ENCODE measurements around the gene DIAPH1.

DIAPH1 gene

DNA sequence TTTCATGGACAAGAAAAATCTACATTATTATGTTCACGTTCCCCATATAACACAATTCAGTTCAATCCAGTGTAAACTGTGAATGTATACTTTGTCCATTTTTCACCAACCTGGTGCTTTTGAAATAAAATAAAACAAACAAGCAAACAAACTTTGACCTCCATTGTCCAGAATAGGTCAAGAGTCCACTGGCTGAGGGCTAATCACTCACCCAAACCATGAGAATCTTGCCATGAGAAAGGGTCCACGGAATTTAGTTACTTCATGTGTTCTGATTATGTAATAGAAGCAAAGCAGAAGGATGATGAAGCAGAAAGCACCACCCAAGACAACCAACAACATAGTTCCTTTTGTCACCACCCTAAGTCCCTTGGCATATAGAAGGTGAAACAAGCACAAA, 28.7 kb downstream of the DIAPH1 start:
- Mint-ChIP-seq H3K27ac (peak overlapping the region; percentile 33), H3K4me3 (no peak overlapping the region), H3K27me3 (no peaks in the 10 kb centered on the region), H3K36me3 (ENCODE audit: low read depth) (peaks cover 55% of the 10 kb centered on the region), H3K4me1 (ENCODE audit: low read depth) (peaks cover 66% of the 10 kb centered on the region), H3K9me3 (no peaks in the 10 kb centered on the region)
- intact Hi-C loops (cut with micrococcal nuclease) = loop anchor here (5.0 kb wide), 1 partner anchor 42 kb away; no protein-coding TSS in a partner anchor

- Mint-ChIP-seq H3K4me3 (no peak overlapping the region), H3K9me3 (no peaks in the 10 kb centered on the region), H3K4me1 (ENCODE audit: low read depth) (peaks cover 70% of the 10 kb centered on the region), H3K27me3 (no peaks in the 10 kb centered on the region), H3K27ac (no peak overlapping the region), H3K36me3 (ENCODE audit: low read depth) (peaks cover 76% of the 10 kb centered on the region)
- intact Hi-C loops (cut with micrococcal nuclease) = no loop called here
These were observed 32.6 kb downstream of the DIAPH1 start for GRCh38 chr5:141586246-141586645.

DNA sequence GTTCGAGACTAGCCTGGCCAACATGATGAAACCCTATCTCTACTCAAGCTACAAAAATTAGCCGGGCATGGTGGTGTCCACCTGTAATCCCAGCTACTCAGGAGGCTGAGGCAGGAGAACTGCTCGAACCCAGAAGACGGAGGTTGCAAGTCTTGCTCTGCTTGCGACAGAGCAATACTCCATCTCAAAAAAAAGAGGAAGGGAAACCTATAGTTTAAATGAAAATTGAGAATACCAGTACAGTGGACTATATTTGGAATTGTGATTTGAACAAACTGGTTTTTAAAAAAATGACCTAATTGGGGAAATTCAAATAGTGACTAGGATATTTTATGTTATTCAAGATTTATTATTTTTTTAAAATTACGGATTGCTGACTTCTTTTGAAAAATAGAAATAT, 33.2 kb downstream of the DIAPH1 start:
- Mint-ChIP-seq H3K27ac (no peak overlapping the region), H3K36me3 (ENCODE audit: low read depth) (peaks cover 82% of the 10 kb centered on the region), H3K9me3 (no peaks in the 10 kb centered on the region), H3K4me3 (no peak overlapping the region), H3K4me1 (ENCODE audit: low read depth) (peaks cover 65% of the 10 kb centered on the region), H3K27me3 (no peaks in the 10 kb centered on the region)
- intact Hi-C loops (cut with micrococcal nuclease) = no loop called here

- peaks cover 25% of the 10 kb centered on the region for H3K4me1 Mint-ChIP-seq (ENCODE audit: low read depth)
- intact Hi-C loops (cut with micrococcal nuclease) = no loop called here
- peaks cover 96% of the 10 kb centered on the region for H3K36me3 Mint-ChIP-seq (ENCODE audit: low read depth)
- H3K4me3 Mint-ChIP-seq = no peak overlapping the region
- no peaks in the 10 kb centered on the region for H3K27me3 Mint-ChIP-seq
- no peak overlapping the region for H3K27ac Mint-ChIP-seq
- H3K9me3 Mint-ChIP-seq = no peaks in the 10 kb centered on the region
These were observed 44.7 kb downstream of the DIAPH1 start for GRCh38 chr5:141574122-141574510.

DNA sequence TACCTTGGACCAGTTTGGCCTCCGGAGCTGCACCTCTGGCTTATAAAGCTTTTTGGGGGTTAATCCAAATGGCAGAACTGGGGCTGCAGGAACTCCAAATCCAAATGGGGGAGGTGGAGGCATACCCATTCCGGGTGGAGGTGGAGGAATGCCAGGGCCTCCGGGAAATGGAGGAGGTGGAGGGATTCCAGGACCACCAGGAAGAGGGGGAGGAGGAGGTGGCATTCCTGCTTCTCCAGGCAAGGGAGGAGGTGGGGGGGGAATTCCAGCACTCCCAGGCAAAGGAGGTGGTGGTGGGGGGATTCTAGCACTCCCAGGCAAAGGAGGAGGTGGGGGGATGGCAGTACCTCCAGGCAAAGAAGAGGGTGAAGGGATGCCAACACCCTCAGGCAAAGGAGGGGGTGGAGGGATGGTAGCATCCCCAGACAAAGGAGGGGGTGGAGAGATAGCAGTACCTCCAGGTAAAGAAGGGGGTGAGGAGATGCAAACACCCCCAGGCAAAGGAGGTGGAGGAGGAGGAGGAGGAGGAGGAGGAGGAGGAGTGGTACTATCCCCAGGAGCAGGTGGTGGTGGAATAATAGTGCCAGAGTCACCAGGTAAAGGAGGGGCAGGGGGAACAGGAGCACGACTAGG, 45.2 kb downstream of the DIAPH1 start:
- H3K9me3 Mint-ChIP-seq = no peaks in the 10 kb centered on the region
- H3K27me3 Mint-ChIP-seq = no peaks in the 10 kb centered on the region
- no peak overlapping the region for H3K4me3 Mint-ChIP-seq
- H3K36me3 Mint-ChIP-seq (ENCODE audit: low read depth) = peaks cover 95% of the 10 kb centered on the region
- peaks cover 25% of the 10 kb centered on the region for H3K4me1 Mint-ChIP-seq (ENCODE audit: low read depth)
- intact Hi-C loops (cut with micrococcal nuclease) = no loop called here
- no peak overlapping the region for H3K27ac Mint-ChIP-seq

- peaks cover 93% of the 10 kb centered on the region for H3K36me3 Mint-ChIP-seq (ENCODE audit: low read depth)
- H3K27ac Mint-ChIP-seq = no peak overlapping the region
- H3K9me3 Mint-ChIP-seq = no peaks in the 10 kb centered on the region
- no peaks in the 10 kb centered on the region for H3K27me3 Mint-ChIP-seq
- H3K4me1 Mint-ChIP-seq (ENCODE audit: low read depth) = peaks cover 37% of the 10 kb centered on the region
- H3K4me3 Mint-ChIP-seq = no peak overlapping the region
- intact Hi-C loops (cut with micrococcal nuclease) = no loop called here
These were observed 48.1 kb downstream of the DIAPH1 start for GRCh38 chr5:141570655-141571054.

DNA sequence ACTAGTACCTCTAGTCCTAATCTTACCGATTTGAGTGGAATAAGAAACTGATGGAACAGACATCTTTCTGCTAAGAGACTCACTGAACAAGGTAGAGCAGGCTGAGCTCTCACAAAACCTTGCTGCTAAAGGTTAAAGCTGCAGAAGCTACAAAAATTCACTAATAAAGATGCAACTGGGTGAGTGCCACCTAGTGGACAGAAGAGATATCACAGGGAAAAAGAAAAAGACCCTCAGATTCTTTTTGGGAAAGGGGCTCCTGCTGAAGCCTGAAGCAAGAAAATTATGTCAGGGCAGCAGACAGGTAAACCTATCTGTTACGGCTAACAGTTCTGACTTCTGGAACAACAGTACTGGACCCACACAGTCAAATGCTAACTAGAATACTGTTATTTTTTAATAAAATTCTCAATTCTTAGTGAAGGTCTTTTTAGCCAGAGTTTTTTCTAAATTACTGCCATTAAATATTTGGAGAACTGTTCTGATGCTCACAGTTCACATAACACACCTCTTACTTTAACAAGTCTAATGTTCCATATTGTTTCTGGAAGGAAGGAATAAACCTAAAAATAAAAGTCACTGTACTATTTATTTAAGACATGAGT, 51.2 kb downstream of the DIAPH1 start:
- Mint-ChIP-seq H3K36me3 (ENCODE audit: low read depth) (peaks cover 85% of the 10 kb centered on the region), H3K4me3 (no peak overlapping the region), H3K4me1 (ENCODE audit: low read depth) (peaks cover 34% of the 10 kb centered on the region), H3K27ac (no peak overlapping the region), H3K27me3 (no peaks in the 10 kb centered on the region), H3K9me3 (no peaks in the 10 kb centered on the region)
- intact Hi-C loops (cut with micrococcal nuclease) = no loop called here

DNA sequence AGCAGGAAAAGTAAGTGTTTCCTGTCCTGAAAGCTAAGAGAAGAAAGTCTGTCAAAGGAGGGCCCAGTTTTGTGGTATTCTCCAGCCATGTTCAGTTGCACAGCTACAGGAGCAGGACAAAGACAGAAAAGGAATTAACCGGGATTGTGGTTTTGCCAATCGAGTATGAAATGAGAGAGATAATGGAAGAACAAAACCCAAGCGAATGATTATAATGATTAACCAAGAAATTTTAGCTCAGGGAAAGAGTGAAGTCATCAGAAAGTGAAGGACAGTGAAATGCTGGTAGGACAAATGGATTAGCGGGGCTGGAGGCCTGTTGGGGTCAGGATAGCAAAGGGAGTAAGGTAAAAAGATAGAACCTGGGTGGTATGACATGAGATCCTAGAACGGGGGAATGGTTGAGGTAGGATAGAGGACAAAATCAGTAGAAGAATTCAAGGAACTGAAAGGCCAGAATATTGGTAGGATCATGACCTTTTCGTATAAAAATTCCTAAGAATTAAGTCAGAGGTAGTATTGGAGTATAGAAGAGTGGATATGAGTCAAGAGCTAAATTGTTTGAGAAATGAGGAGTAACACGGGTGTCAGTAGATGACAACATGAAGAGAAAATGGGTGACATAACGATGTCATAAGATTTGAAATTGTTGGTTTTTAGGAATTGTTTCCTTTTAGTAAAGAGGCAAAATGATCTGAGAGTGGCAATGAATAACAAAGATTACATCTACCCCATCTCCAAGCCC, 52.8 kb downstream of the DIAPH1 start:
- intact Hi-C loops (cut with micrococcal nuclease) = loop anchor here (2.0 kb wide), 1 partner anchor 149 kb away; the partner anchor contains the start of gene PCDHGB7
- H3K4me1 Mint-ChIP-seq (ENCODE audit: low read depth) = peaks cover 24% of the 10 kb centered on the region
- H3K9me3 Mint-ChIP-seq = no peaks in the 10 kb centered on the region
- H3K4me3 Mint-ChIP-seq = no peak overlapping the region
- H3K27me3 Mint-ChIP-seq = no peaks in the 10 kb centered on the region
- H3K36me3 Mint-ChIP-seq (ENCODE audit: low read depth) = peaks cover 85% of the 10 kb centered on the region
- peak overlapping the region; percentile 20 for H3K27ac Mint-ChIP-seq

DNA sequence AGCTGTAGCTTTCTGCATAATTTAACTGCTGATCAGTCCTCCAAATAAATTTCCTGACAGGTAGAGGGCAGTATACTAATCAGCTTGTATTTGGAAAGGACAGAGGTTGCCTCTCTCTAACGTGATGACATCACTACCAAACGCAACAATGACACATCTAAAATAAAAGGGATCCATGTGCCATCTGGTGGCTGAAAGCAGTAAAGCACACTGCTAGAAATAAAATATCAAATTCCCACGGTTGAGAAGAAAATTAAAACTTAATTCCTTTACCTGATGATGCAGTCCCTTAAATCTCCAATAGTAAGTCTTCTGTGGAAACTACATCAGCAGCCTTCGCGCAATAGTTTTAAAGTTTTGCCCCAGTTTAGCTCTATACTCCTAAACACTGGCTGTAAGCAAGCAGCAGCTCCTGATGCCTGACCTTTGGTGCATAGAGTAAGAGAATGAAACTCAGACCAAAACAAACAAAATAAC, 54.5 kb downstream of the DIAPH1 start:
- no peaks in the 10 kb centered on the region for H3K9me3 Mint-ChIP-seq
- no peak overlapping the region for H3K4me3 Mint-ChIP-seq
- H3K27me3 Mint-ChIP-seq = no peaks in the 10 kb centered on the region
- intact Hi-C loops (cut with micrococcal nuclease) = loop anchor here (2.0 kb wide), 1 partner anchor 147 kb away; the partner anchor contains the start of gene PCDHGB7
- H3K36me3 Mint-ChIP-seq (ENCODE audit: low read depth) = peaks cover 85% of the 10 kb centered on the region
- H3K4me1 Mint-ChIP-seq (ENCODE audit: low read depth) = peaks cover 16% of the 10 kb centered on the region
- H3K27ac Mint-ChIP-seq = no peak overlapping the region

DNA sequence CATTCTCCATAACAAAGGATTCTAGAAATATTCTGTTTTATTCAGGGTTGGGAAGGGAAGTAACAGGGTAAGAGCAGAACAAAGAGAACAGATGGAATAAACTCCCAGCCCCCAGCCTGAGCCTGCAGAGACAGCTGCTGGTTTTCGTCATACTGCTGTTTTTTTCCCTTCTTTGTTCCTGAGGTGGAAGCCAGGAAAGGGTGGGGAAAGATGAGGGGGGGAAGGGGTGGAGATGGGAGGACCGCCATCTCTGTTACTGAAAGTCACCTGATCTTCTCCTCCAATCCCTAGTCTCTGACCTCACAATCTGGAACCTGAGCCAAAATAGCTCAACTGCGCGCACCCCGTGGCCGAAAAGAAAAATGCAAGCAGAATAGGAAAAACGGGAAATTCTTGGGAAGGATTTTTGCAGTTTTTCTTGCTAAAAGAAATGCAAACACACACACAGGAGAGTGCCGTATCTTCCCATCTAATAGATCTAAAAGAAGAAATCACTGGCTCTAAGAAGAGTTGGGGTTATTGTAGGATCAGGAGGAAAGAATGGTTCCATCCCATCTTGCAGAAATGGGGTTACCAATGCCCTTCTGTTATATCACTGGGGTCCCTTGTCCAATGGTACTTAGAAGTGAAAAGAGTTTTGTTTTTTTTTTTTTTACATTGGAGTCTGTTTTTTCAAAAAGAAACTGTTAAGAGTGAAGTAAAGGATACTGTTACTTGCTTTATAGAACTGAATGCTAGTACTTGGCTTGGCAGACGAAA, 57.9 kb downstream of the DIAPH1 start:
- intact Hi-C loops (cut with micrococcal nuclease) = no loop called here
- H3K27ac Mint-ChIP-seq = no peak overlapping the region
- H3K4me1 Mint-ChIP-seq (ENCODE audit: low read depth) = peaks cover 16% of the 10 kb centered on the region
- no peaks in the 10 kb centered on the region for H3K27me3 Mint-ChIP-seq
- no peaks in the 10 kb centered on the region for H3K9me3 Mint-ChIP-seq
- peaks cover 87% of the 10 kb centered on the region for H3K36me3 Mint-ChIP-seq (ENCODE audit: low read depth)
- H3K4me3 Mint-ChIP-seq = no peak overlapping the region

GRCh38 chr5:141560151-141560550, 58.6 kb downstream of the DIAPH1 start:
- intact Hi-C loops (cut with micrococcal nuclease) = no loop called here
- H3K4me1 Mint-ChIP-seq (ENCODE audit: low read depth) = peaks cover 10% of the 10 kb centered on the region
- no peaks in the 10 kb centered on the region for H3K27me3 Mint-ChIP-seq
- no peak overlapping the region for H3K27ac Mint-ChIP-seq
- peaks cover 86% of the 10 kb centered on the region for H3K36me3 Mint-ChIP-seq (ENCODE audit: low read depth)
- no peaks in the 10 kb centered on the region for H3K9me3 Mint-ChIP-seq
- H3K4me3 Mint-ChIP-seq = no peak overlapping the region

- intact Hi-C loops (cut with micrococcal nuclease) = loop anchor here (5.0 kb wide), 1 partner anchor 37 kb away; no protein-coding TSS in a partner anchor
- Mint-ChIP-seq H3K9me3 (no peaks in the 10 kb centered on the region), H3K36me3 (ENCODE audit: low read depth) (peaks cover 92% of the 10 kb centered on the region), H3K27ac (no peak overlapping the region), H3K27me3 (no peaks in the 10 kb centered on the region), H3K4me1 (ENCODE audit: low read depth) (peaks cover 10% of the 10 kb centered on the region), H3K4me3 (no peak overlapping the region)
These were observed 59.3 kb downstream of the DIAPH1 start for GRCh38 chr5:141559461-141559860.

GRCh38 chr5:141558150-141558549, 60.6 kb downstream of the DIAPH1 start:
- Mint-ChIP-seq H3K4me3 (no peak overlapping the region), H3K27me3 (no peaks in the 10 kb centered on the region), H3K4me1 (ENCODE audit: low read depth) (peaks cover 10% of the 10 kb centered on the region), H3K36me3 (ENCODE audit: low read depth) (peaks cover 97% of the 10 kb centered on the region), H3K27ac (no peak overlapping the region), H3K9me3 (no peaks in the 10 kb centered on the region)
- intact Hi-C loops (cut with micrococcal nuclease) = loop anchor here (5.0 kb wide), 1 partner anchor 36 kb away; no protein-coding TSS in a partner anchor

Measured in dendritic cell treated with granulocyte-macrophage colony-stimulating factor and Interleukin-4, amounts not matched to agents 40 ng/mL and 50 ng/mL, for 4 days (primary cell).